ENCODE measurements around the gene CCNY.
"Not testable (repeated sequence)": the region's sequence is repeated elsewhere in the genome, so short reads cannot be mapped to it uniquely, and the experiment has no call there.

Gene CCNY

GRCh38 chr10:35388197-35388596, 51.9 kb downstream of the CCNY start:
- DNase-seq, result peak; percentile 63

GRCh38 chr10:35388682-35389081, 52.4 kb downstream of the CCNY start:
- no peak for DNase-seq

- no peak for DNase-seq
Measured at GRCh38 chr10:35390161-35390840, 54.0 kb downstream of the CCNY start.

- DNase-seq, result no peak
Measured at GRCh38 chr10:35390843-35391152, 54.5 kb downstream of the CCNY start.

GRCh38 chr10:35391153-35391953, 55.0 kb downstream of the CCNY start:
- no peak for DNase-seq

GRCh38 chr10:35391954-35392262, 55.6 kb downstream of the CCNY start:
- no peak for DNase-seq

GRCh38 chr10:35392482-35393228, 56.3 kb downstream of the CCNY start:
- DNase-seq, result no peak

GRCh38 chr10:35394411-35394851, 58.1 kb downstream of the CCNY start:
- no peak for DNase-seq

- DNase-seq, result no peak
Measured at GRCh38 chr10:35394934-35395333, 58.6 kb downstream of the CCNY start.

GRCh38 chr10:35396560-35397434, 60.5 kb downstream of the CCNY start:
- DNase-seq, result no peak

- DNase-seq, result peak; percentile 33
Measured at GRCh38 chr10:35397953-35398352, 61.6 kb downstream of the CCNY start.

GRCh38 chr10:35398355-35398754, 62.0 kb downstream of the CCNY start:
- peak; percentile 61 for DNase-seq

GRCh38 chr10:35398908-35399307, 62.6 kb downstream of the CCNY start:
- DNase-seq, result no peak

GRCh38 chr10:35399414-35400009, 63.2 kb downstream of the CCNY start:
- peak; percentile 38 for DNase-seq

- DNase-seq, result no peak
Measured at GRCh38 chr10:35400595-35401268, 64.4 kb downstream of the CCNY start.

- DNase-seq, result not testable (repeated sequence)
Measured at GRCh38 chr10:35403491-35403890, 67.2 kb downstream of the CCNY start.

GRCh38 chr10:35404077-35404476, 67.8 kb downstream of the CCNY start:
- not testable (repeated sequence) for DNase-seq

GRCh38 chr10:35406003-35406630, 69.8 kb downstream of the CCNY start:
- DNase-seq, result not testable (repeated sequence)

- not testable (repeated sequence) for DNase-seq
Measured at GRCh38 chr10:35407696-35408095, 71.4 kb downstream of the CCNY start.

GRCh38 chr10:35409094-35409582, 72.8 kb downstream of the CCNY start:
- DNase-seq, result peak; percentile 78

- no peak for DNase-seq
Measured at GRCh38 chr10:35409808-35410207, 73.5 kb downstream of the CCNY start.
